OCI-LY3 (cell line): Measurements from ENCODE around the gene KMT5B.

Experiments
- EZH2phosphoT487 ChIP-seq: fragments of 200-600 bp; shearing (Covaris generic); IDR thresholded peaks from 2 replicates; pipeline ENCODE4 v1.6.1; 2018; ENCODE audit warnings: antibody characterized with exemption, mixed run types, low read depth
- TF ChIP-seq, protein P1 (sequence below): fragments of 200-600, 300-600 bp; sonication (generic); IDR thresholded peaks from 2 replicates; pipeline ENCODE4 v1.5.1; 2014; ENCODE audit warnings: antibody characterized with exemption, low read length, low read depth

GRCh38 chr11:68133761-68134160, 79.3 kb downstream of the KMT5B start:
- TF ChIP-seq, protein P1, sequence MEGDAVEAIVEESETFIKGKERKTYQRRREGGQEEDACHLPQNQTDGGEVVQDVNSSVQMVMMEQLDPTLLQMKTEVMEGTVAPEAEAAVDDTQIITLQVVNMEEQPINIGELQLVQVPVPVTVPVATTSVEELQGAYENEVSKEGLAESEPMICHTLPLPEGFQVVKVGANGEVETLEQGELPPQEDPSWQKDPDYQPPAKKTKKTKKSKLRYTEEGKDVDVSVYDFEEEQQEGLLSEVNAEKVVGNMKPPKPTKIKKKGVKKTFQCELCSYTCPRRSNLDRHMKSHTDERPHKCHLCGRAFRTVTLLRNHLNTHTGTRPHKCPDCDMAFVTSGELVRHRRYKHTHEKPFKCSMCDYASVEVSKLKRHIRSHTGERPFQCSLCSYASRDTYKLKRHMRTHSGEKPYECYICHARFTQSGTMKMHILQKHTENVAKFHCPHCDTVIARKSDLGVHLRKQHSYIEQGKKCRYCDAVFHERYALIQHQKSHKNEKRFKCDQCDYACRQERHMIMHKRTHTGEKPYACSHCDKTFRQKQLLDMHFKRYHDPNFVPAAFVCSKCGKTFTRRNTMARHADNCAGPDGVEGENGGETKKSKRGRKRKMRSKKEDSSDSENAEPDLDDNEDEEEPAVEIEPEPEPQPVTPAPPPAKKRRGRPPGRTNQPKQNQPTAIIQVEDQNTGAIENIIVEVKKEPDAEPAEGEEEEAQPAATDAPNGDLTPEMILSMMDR: no peak
- no peak for TF ChIP-seq EZH2phosphoT487
